H1 (cell line): Measurements from ENCODE around the gene MCF2L2.

Source experiments
- CEBPB ChIP-seq: IDR thresholded peaks from 2 replicates; pipeline ENCODE4 v1.6.1; 2012; ENCODE audit warnings: low read depth, low read length
- CHD2 ChIP-seq: IDR thresholded peaks from 2 replicates; pipeline ENCODE4 v1.6.1; 2012; ENCODE audit warnings: low read length, improper control_type of control experiment
- EZH2 ChIP-seq: fragments of 200-600 bp; sonication (generic); IDR thresholded peaks from 2 replicates; pipeline ENCODE4 v1.7.1; 2012; ENCODE audit warnings: low read depth, mild to moderate bottlenecking, moderate library complexity, low read length, inconsistent platforms; ENCODE audit not compliant: severe bottlenecking
- GABPA ChIP-seq: IDR thresholded peaks from 2 replicates; pipeline ENCODE4 v1.6.1; 2011; ENCODE audit warnings: mild to moderate bottlenecking, low read length, moderate library complexity, borderline replicate concordance; ENCODE audit not compliant: insufficient read depth
- GTF2F1 ChIP-seq: IDR thresholded peaks from 2 replicates; pipeline ENCODE4 v1.6.1; 2012; ENCODE audit warnings: low read depth, low read length, improper control_type of control experiment, borderline replicate concordance
- MAFK ChIP-seq: IDR thresholded peaks from 2 replicates; pipeline ENCODE4 v1.6.1; 2012; ENCODE audit warnings: low read depth, mild to moderate bottlenecking, improper control_type of control experiment, low read length
- POLR2A ChIP-seq, 2 experiments: IDR thresholded peaks; 1 replicate in 1 of 2; 2 replicates in 1 of 2; pipeline ENCODE4 v1.6.1; 2011; ENCODE audit warnings: low read depth in 2 of 2, low read length in 2 of 2, mild to moderate bottlenecking in 2 of 2; ENCODE audit errors: control extremely low read depth in 1 of 2
- RAD21 ChIP-seq, 2 experiments: IDR thresholded peaks in 1 of 2; conservative IDR thresholded peaks in 1 of 2; 2 replicates each; pipeline ENCODE4 v1.6.1; 2011; ENCODE audit warnings: low read depth in 2 of 2, low read length in 2 of 2, improper control_type of control experiment in 1 of 2, inconsistent platforms in 1 of 2, mild to moderate bottlenecking in 1 of 2, moderate library complexity in 1 of 2
- TEAD4 ChIP-seq: IDR thresholded peaks from 2 replicates; pipeline ENCODE4 v1.6.1; 2012; ENCODE audit warnings: low read depth, low read length, inconsistent platforms, mixed read lengths
- TF ChIP-seq, protein P1 (sequence below), 3 experiments: IDR thresholded peaks; 1 replicate in 2 of 3; 2 replicates in 1 of 3; pipeline versions ENCODE4 v1.5.1 to v1.6.1; 2011; ENCODE audit warnings: low read length in 3 of 3, mild to moderate bottlenecking in 3 of 3, inconsistent platforms in 2 of 3, low read depth in 1 of 3, moderate library complexity in 1 of 3; ENCODE audit not compliant: insufficient read depth in 1 of 3; ENCODE audit errors: control extremely low read depth in 1 of 3
- TF ChIP-seq, protein P2 (sequence below): IDR thresholded peaks from 2 replicates; pipeline ENCODE4 v1.6.1; 2012; ENCODE audit warnings: low read length, inconsistent platforms
- TF ChIP-seq, protein P3 (sequence below): IDR thresholded peaks from 2 replicates; pipeline ENCODE4 v1.6.1; 2012; ENCODE audit warnings: inconsistent platforms
- TF ChIP-seq, protein P4 (sequence below): IDR thresholded peaks from 2 replicates; pipeline ENCODE4 v1.6.1; 2011; ENCODE audit warnings: low read length, improper control_type of control experiment
- TF ChIP-seq, protein P5 (sequence below): IDR thresholded peaks from 2 replicates; pipeline ENCODE4 v1.6.1; 2012; ENCODE audit warnings: inconsistent platforms

DNA sequence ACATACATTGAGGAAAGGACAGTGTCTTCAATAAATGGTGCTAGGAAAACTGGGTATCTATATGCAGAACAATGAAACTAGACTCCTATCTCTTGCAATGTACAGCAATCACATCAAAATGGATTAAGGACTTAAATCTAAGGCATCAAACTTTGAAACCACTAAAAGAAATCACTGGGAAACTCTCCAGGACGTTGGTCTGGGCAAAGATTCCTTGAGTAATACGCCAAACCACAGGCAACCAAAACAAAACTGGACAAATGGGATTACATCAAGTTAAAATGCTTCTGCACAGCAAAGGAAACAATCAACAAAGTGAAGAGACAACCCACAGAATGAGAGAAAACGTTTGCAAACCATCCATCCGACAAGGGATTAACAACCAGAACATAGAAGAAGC is 280.4 kb downstream of the MCF2L2 start:
- TF ChIP-seq POLR2A (IDR thresholded peaks at IDR 0.05; ENCODE audit: control extremely low read depth in 1 of 2, low read depth in 2 of 2, low read length in 2 of 2) = no peak
- TF ChIP-seq, protein P1, sequence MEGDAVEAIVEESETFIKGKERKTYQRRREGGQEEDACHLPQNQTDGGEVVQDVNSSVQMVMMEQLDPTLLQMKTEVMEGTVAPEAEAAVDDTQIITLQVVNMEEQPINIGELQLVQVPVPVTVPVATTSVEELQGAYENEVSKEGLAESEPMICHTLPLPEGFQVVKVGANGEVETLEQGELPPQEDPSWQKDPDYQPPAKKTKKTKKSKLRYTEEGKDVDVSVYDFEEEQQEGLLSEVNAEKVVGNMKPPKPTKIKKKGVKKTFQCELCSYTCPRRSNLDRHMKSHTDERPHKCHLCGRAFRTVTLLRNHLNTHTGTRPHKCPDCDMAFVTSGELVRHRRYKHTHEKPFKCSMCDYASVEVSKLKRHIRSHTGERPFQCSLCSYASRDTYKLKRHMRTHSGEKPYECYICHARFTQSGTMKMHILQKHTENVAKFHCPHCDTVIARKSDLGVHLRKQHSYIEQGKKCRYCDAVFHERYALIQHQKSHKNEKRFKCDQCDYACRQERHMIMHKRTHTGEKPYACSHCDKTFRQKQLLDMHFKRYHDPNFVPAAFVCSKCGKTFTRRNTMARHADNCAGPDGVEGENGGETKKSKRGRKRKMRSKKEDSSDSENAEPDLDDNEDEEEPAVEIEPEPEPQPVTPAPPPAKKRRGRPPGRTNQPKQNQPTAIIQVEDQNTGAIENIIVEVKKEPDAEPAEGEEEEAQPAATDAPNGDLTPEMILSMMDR (IDR thresholded peaks at IDR 0.05; ENCODE audit: control extremely low read depth in 1 of 3, insufficient read depth in 1 of 3, low read depth in 1 of 3, low read length in 3 of 3) = no peak
- TF ChIP-seq EZH2 = no peak
- no peak for TF ChIP-seq MAFK
- no peak for TF ChIP-seq RAD21 (IDR thresholded peaks at IDR 0.05 in 1 of 2, conservative IDR thresholded peaks at IDR 0.05 in 1 of 2; ENCODE audit: low read depth in 2 of 2, low read length in 2 of 2)
- TF ChIP-seq, protein P2, sequence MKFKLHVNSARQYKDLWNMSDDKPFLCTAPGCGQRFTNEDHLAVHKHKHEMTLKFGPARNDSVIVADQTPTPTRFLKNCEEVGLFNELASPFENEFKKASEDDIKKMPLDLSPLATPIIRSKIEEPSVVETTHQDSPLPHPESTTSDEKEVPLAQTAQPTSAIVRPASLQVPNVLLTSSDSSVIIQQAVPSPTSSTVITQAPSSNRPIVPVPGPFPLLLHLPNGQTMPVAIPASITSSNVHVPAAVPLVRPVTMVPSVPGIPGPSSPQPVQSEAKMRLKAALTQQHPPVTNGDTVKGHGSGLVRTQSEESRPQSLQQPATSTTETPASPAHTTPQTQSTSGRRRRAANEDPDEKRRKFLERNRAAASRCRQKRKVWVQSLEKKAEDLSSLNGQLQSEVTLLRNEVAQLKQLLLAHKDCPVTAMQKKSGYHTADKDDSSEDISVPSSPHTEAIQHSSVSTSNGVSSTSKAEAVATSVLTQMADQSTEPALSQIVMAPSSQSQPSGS = no peak
- TF ChIP-seq, protein P3, sequence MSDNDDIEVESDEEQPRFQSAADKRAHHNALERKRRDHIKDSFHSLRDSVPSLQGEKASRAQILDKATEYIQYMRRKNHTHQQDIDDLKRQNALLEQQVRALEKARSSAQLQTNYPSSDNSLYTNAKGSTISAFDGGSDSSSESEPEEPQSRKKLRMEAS = no peak
- TF ChIP-seq GABPA = no peak
- TF ChIP-seq, protein P4, sequence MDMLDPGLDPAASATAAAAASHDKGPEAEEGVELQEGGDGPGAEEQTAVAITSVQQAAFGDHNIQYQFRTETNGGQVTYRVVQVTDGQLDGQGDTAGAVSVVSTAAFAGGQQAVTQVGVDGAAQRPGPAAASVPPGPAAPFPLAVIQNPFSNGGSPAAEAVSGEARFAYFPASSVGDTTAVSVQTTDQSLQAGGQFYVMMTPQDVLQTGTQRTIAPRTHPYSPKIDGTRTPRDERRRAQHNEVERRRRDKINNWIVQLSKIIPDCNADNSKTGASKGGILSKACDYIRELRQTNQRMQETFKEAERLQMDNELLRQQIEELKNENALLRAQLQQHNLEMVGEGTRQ = no peak
- TF ChIP-seq, protein P5, sequence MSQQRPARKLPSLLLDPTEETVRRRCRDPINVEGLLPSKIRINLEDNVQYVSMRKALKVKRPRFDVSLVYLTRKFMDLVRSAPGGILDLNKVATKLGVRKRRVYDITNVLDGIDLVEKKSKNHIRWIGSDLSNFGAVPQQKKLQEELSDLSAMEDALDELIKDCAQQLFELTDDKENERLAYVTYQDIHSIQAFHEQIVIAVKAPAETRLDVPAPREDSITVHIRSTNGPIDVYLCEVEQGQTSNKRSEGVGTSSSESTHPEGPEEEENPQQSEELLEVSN = no peak
- TF ChIP-seq GTF2F1 = no peak
- TF ChIP-seq CEBPB = no peak
- no peak for TF ChIP-seq TEAD4
- no peak for TF ChIP-seq CHD2
